Loucy (cell line): Measurements from ENCODE around the gene LZTFL1.

Experiments used
- H2AFZ ChIP-seq: fragments of 200-600 bp; sonication (generic); 2 replicates; pipeline ENCODE4 v1.6.0; 2016; ENCODE audit warnings: antibody characterized with exemption, mild to moderate bottlenecking, low read length, moderate library complexity
- H3F3A ChIP-seq: fragments of 200-600 bp; 2 replicates; pipeline ENCODE4 v1.6.0; 2016; ENCODE audit warnings: antibody characterized with exemption, low read depth, mild to moderate bottlenecking
- H3K27me3 ChIP-seq: fragments of 200-600 bp; sonication (generic); 2 replicates; pipeline ENCODE4 v1.6.1; 2014; ENCODE audit warnings: low read length, mild to moderate bottlenecking; ENCODE audit not compliant: insufficient read depth, poor library complexity, severe bottlenecking
- H3K36me3 ChIP-seq: fragments of 200-600 bp; sonication (generic); 2 replicates; pipeline ENCODE4 v1.6.1; 2016; ENCODE audit warnings: low read length; ENCODE audit not compliant: insufficient read depth
- H3K4me1 ChIP-seq: fragments of 200-600 bp; sonication (generic); 2 replicates; pipeline ENCODE4 v1.5.1; 2014; ENCODE audit warnings: low read length, mild to moderate bottlenecking; ENCODE audit not compliant: insufficient read depth, poor library complexity, severe bottlenecking
- H3K4me2 ChIP-seq: fragments of 200-600 bp; sonication (generic); 2 replicates; pipeline ENCODE4 v1.6.0; 2014; ENCODE audit warnings: antibody characterized with exemption, low read length, low read depth, mild to moderate bottlenecking; ENCODE audit not compliant: poor library complexity, severe bottlenecking
- H3K4me3 ChIP-seq: fragments of 200-600 bp; sonication (generic); 2 replicates; pipeline ENCODE4 v1.5.1; 2014; ENCODE audit warnings: low read length, mild to moderate bottlenecking, mixed read lengths; ENCODE audit not compliant: poor library complexity, severe bottlenecking
- H3K79me2 ChIP-seq: fragments of 200-600 bp; sonication (generic); 2 replicates; pipeline ENCODE4 v1.6.1; 2014; ENCODE audit warnings: low read length; ENCODE audit not compliant: insufficient read depth
- H3K9ac ChIP-seq: fragments of 200-600 bp; sonication (generic); 2 replicates; pipeline ENCODE4 v1.6.0; 2014; ENCODE audit warnings: mild to moderate bottlenecking, low read depth, low read length, moderate library complexity; ENCODE audit not compliant: poor library complexity, severe bottlenecking
- H3K9me2 ChIP-seq: fragments of 200-600 bp; sonication (generic); replicated peaks from 2 replicates; pipeline ENCODE4 v1.6.1; 2016; ENCODE audit warnings: low read depth, low read length, mixed read lengths
- H3K9me3 ChIP-seq: fragments of 200-600 bp; sonication (generic); 2 replicates; pipeline ENCODE4 v1.6.1; 2014; ENCODE audit warnings: mild to moderate bottlenecking, antibody characterized with exemption, low read length, low read depth; ENCODE audit not compliant: insufficient read depth
- H4K20me1 ChIP-seq: fragments of 200-600 bp; sonication (generic); 2 replicates; pipeline ENCODE4 v1.6.0; 2014; ENCODE audit warnings: antibody characterized with exemption, low read length, mild to moderate bottlenecking; ENCODE audit not compliant: insufficient read depth, poor library complexity, severe bottlenecking
- EZH2phosphoT487 ChIP-seq: fragments of 200-600 bp; IDR thresholded peaks from 2 replicates; pipeline ENCODE4 v1.6.1; 2018; ENCODE audit warnings: antibody characterized with exemption, mild to moderate bottlenecking, moderate library complexity, borderline replicate concordance
- TF ChIP-seq, protein P1 (sequence below): fragments of 200-600 bp; sonication (generic); conservative IDR thresholded peaks from 2 replicates; pipeline ENCODE4 v1.5.1; 2014; ENCODE audit warnings: mild to moderate bottlenecking, antibody characterized with exemption, low read length

LZTFL1 gene

DNA sequence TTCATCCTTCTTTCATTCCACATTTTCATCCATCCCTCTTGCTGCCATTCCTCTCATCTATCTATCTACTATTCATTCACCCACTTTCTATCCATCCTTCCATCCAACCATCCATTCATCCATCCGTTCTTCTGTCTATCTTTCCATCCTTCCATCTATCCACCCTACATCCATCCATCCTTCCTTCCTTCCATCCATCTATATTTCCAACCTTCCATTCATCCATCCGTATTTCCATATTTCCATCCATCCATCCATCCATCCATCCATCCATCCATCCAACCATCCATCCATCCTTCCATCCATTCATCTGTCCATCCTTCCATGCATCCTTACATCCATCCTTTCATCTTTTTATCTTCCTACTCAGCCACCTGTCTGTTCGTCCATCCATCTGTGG, 59.5 kb downstream of the LZTFL1 start:
- no peaks in the 10 kb centered on the region for H4K20me1 ChIP-seq
- TF ChIP-seq, protein P1, sequence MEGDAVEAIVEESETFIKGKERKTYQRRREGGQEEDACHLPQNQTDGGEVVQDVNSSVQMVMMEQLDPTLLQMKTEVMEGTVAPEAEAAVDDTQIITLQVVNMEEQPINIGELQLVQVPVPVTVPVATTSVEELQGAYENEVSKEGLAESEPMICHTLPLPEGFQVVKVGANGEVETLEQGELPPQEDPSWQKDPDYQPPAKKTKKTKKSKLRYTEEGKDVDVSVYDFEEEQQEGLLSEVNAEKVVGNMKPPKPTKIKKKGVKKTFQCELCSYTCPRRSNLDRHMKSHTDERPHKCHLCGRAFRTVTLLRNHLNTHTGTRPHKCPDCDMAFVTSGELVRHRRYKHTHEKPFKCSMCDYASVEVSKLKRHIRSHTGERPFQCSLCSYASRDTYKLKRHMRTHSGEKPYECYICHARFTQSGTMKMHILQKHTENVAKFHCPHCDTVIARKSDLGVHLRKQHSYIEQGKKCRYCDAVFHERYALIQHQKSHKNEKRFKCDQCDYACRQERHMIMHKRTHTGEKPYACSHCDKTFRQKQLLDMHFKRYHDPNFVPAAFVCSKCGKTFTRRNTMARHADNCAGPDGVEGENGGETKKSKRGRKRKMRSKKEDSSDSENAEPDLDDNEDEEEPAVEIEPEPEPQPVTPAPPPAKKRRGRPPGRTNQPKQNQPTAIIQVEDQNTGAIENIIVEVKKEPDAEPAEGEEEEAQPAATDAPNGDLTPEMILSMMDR: no peak
- TF ChIP-seq EZH2phosphoT487: no peak
- no peak overlapping the region for H3K9ac ChIP-seq
- H3K79me2 ChIP-seq: no peaks in the 10 kb centered on the region
- no peaks in the 10 kb centered on the region for H3K9me3 ChIP-seq
- no peaks in the 10 kb centered on the region for H3F3A ChIP-seq
- H3K9me2 ChIP-seq: no peaks in the 10 kb centered on the region
- H3K4me1 ChIP-seq: no peaks in the 10 kb centered on the region
- no peaks in the 10 kb centered on the region for H3K36me3 ChIP-seq
- no peak overlapping the region for H3K4me3 ChIP-seq
- H2AFZ ChIP-seq: no peak overlapping the region
- H3K4me2 ChIP-seq: no peak overlapping the region
- H3K27me3 ChIP-seq: peaks cover 19% of the 10 kb centered on the region

DNA sequence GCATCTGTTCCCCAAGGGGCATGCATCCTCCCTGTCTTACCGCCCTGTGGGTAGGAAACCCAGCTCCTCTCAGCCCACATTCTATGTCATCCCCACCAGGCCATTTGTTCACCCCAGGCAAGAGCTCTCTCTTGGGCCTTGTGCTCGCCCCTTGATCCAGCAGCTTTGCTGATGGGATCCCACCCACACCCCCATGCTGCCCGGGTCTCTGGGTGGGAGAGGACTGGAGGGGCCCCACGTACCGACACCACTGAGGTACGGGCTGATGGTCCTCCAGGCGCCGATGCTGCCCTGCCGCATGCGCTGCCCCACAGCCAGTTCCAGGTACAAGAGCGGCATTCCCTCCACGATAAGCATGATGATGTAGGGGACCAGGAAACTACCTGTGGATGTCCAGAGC, 60.1 kb downstream of the LZTFL1 start:
- no peaks in the 10 kb centered on the region for H3K9me3 ChIP-seq
- H3K9ac ChIP-seq: no peak overlapping the region
- no peaks in the 10 kb centered on the region for H3K9me2 ChIP-seq
- no peaks in the 10 kb centered on the region for H3K36me3 ChIP-seq
- H3K4me2 ChIP-seq: no peak overlapping the region
- peaks cover 14% of the 10 kb centered on the region for H3K27me3 ChIP-seq
- H3F3A ChIP-seq: no peaks in the 10 kb centered on the region
- H2AFZ ChIP-seq: no peak overlapping the region
- no peak overlapping the region for H3K4me3 ChIP-seq
- TF ChIP-seq, protein P1: no peak
- no peak for TF ChIP-seq EZH2phosphoT487
- H4K20me1 ChIP-seq: no peaks in the 10 kb centered on the region
- H3K79me2 ChIP-seq: no peaks in the 10 kb centered on the region
- H3K4me1 ChIP-seq: no peaks in the 10 kb centered on the region

DNA sequence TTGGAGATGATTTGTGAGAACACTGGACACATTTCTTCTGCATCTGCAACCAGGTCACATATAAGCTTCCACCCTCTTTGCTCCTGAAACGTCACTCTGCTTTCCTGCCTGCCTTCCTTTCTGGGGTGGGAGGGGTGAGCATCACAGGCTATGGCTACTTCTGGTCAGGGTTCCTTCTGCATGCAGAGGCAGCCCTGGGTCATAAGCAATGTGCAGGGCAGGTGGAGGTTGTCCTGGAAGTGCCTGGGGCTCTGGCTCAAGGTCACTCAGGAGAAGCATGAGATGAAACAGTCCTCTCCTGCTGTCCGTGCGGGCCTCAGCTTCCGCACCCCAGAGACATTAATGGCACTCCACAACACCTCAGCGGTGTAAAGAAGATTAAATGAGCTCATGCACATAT, 60.6 kb downstream of the LZTFL1 start:
- H2AFZ ChIP-seq: no peak overlapping the region
- no peak for TF ChIP-seq EZH2phosphoT487
- TF ChIP-seq, protein P1: no peak

More for the DNA sequence above, 60.6 kb downstream of the LZTFL1 start:
- H3K9me2 ChIP-seq: no peaks in the 10 kb centered on the region
- no peaks in the 10 kb centered on the region for H3F3A ChIP-seq
- no peaks in the 10 kb centered on the region for H3K36me3 ChIP-seq
- H3K27me3 ChIP-seq: peaks cover 12% of the 10 kb centered on the region
- H3K4me2 ChIP-seq: no peak overlapping the region
- H3K9ac ChIP-seq: no peak overlapping the region
- H3K4me3 ChIP-seq: no peak overlapping the region
- H4K20me1 ChIP-seq: no peaks in the 10 kb centered on the region
- H3K79me2 ChIP-seq: no peaks in the 10 kb centered on the region
- no peaks in the 10 kb centered on the region for H3K4me1 ChIP-seq
- H3K9me3 ChIP-seq: no peaks in the 10 kb centered on the region
